Neural progenitor cell (in vitro differentiated cells): ENCODE measurements around the gene SEPTIN1. TPM values are rescaled to one million over a fixed set of nuclear protein-coding genes. Genes with fewer than 3 reads are reported as not detected.

Source experiments
- DNase-seq: peaks from one replicate; pipeline ENCODE4 v3.0.0-alpha.2; 2016; ENCODE audit warnings: low spot score
- H2AFZ ChIP-seq: fragments of 200-600 bp; sonication (generic); replicated peaks from 2 replicates; pipeline ENCODE4 v1.6.1; 2016; ENCODE audit warnings: antibody characterized with exemption
- H3F3A ChIP-seq: fragments of 200-600 bp; sonication (generic); 2 replicates; pipeline ENCODE4 v1.6.1; 2016; ENCODE audit warnings: antibody characterized with exemption, low read depth
- H3K27ac ChIP-seq: fragments of 200-600 bp; sonication (generic); 2 replicates; pipeline ENCODE4 v1.5.1; 2016; ENCODE audit warnings: mild to moderate bottlenecking
- H3K27me3 ChIP-seq: fragments of 200-600 bp; sonication (generic); 2 replicates; pipeline ENCODE4 v1.6.1; 2016; ENCODE audit warnings: mild to moderate bottlenecking, moderate library complexity
- H3K36me3 ChIP-seq: fragments of 200-600 bp; sonication (generic); 2 replicates; pipeline ENCODE4 v1.5.1; 2016
- H3K4me1 ChIP-seq: fragments of 200-600 bp; sonication (generic); 2 replicates; pipeline ENCODE4 v1.6.1; 2016; ENCODE audit warnings: mixed run types
- H3K4me2 ChIP-seq: fragments of 200-600 bp; sonication (generic); 2 replicates; pipeline ENCODE4 v1.6.1; 2016
- H3K4me3 ChIP-seq: fragments of 200-600 bp; sonication (generic); 2 replicates; pipeline ENCODE4 v1.5.1; 2016
- H3K79me2 ChIP-seq: fragments of 200-600 bp; sonication (generic); 2 replicates; pipeline ENCODE4 v1.6.1; 2016; ENCODE audit warnings: low read depth
- H3K9ac ChIP-seq: fragments of 200-600 bp; sonication (generic); 2 replicates; pipeline ENCODE4 v1.6.1; 2016
- H3K9me3 ChIP-seq: fragments of 200-600 bp; sonication (generic); 2 replicates; pipeline ENCODE4 v1.5.1; 2016; ENCODE audit warnings: low read depth
- H4K20me1 ChIP-seq: fragments of 200-600 bp; sonication (generic); 2 replicates; pipeline ENCODE4 v1.6.1; 2016; ENCODE audit warnings: low read depth
- H3K27ac Mint-ChIP-seq: 3 replicates; pipeline ENCODE4 v1.8.0; 2021; ENCODE audit warnings: mixed read lengths
- H3K27me3 Mint-ChIP-seq: 2 replicates; pipeline ENCODE4 v1.8.0; 2022; ENCODE audit warnings: low read depth, mild to moderate bottlenecking, inconsistent platforms, moderate library complexity, mixed read lengths; ENCODE audit not compliant: insufficient read depth
- H3K36me3 Mint-ChIP-seq: 3 replicates; pipeline ENCODE4 v1.8.0; 2021; ENCODE audit warnings: mixed read lengths
- H3K4me1 Mint-ChIP-seq: 3 replicates; pipeline ENCODE4 v1.8.0; 2021; ENCODE audit warnings: mixed read lengths
- H3K4me3 Mint-ChIP-seq: 3 replicates; pipeline ENCODE4 v1.8.0; 2021; ENCODE audit warnings: mild to moderate bottlenecking, moderate library complexity, mixed read lengths
- H3K9me3 Mint-ChIP-seq: 3 replicates; pipeline ENCODE4 v1.8.0; 2020; ENCODE audit warnings: mixed read lengths
- CTCF ChIP-seq: fragments of 200-600 bp; sonication (generic); IDR thresholded peaks from 2 replicates; pipeline ENCODE4 v1.5.1; 2017; ENCODE audit warnings: antibody characterized with exemption, mild to moderate bottlenecking
- EZH2 ChIP-seq: fragments of 200-600 bp; sonication (generic); IDR thresholded peaks from 2 replicates; pipeline ENCODE4 v1.6.1; 2017; ENCODE audit warnings: antibody characterized with exemption, mild to moderate bottlenecking, moderate library complexity
- EZH2phosphoT487 ChIP-seq: fragments of 200-600 bp; sonication (generic); IDR thresholded peaks from 2 replicates; pipeline ENCODE4 v1.6.1; 2017; ENCODE audit warnings: antibody characterized with exemption
- total RNA-seq: library from RNA; depleted of rRNA; stranded (reverse); fragments of >200 nt; gene quantifications from 2 replicates; pipeline ENCODE4 v1.2.3, GENCODE V29; 2015; ENCODE audit warnings: low replicate concordance

The SEPTIN1 gene
- total RNA-seq, 1 donor from 2014 or later, result not detected

DNA sequence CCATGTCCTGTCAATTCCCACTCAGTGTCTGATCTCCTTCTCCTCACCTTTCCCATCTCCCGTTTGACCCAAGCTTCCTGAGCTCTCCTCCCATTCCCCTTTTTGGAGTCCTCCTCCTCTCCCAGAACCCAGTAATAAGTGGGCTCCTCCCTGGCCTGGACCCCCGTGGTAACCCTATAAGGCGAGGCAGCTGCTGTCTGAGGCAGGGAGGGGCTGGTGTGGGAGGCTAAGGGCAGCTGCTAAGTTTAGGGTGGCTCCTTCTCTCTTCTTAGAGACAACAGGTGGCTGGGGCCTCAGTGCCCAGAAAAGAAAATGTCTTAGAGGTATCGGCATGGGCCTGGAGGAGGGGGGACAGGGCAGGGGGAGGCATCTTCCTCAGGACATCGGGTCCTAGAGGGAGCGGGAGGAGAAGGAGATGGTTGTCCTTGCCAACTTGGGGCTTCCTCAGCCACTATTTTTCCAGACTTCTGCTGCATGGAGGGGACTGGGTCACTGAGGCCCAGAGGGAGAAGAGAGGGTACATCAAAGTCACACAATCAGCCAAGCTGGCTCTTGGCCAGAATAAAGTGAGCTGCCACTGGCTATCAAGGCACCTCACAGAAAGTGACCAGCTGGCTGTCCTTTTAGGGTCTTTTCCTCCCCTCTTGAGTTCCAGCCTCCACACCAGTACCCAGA is 10.2 kb downstream of the SEPTIN1 start:
- Histone ChIP-seq H3K9ac (no peak overlapping the region), H3K4me1 (peaks cover 31% of the 10 kb centered on the region), H3K36me3 (no peaks in the 10 kb centered on the region), H3K27ac (no peak overlapping the region), H3F3A (peaks cover 22% of the 10 kb centered on the region), H3K4me2 (no peak overlapping the region), H3K4me3 (no peak overlapping the region), H4K20me1 (peaks cover 26% of the 10 kb centered on the region), H3K27me3 (no peaks in the 10 kb centered on the region), H3K9me3 (no peaks in the 10 kb centered on the region), H3K79me2 (peaks cover 27% of the 10 kb centered on the region), H2AFZ (no peak overlapping the region)
- Mint-ChIP-seq H3K27ac (peak overlapping the region; percentile 1), H3K36me3 (peaks cover 3% of the 10 kb centered on the region), H3K27me3 (peaks cover 3% of the 10 kb centered on the region), H3K4me1 (peaks cover 40% of the 10 kb centered on the region), H3K9me3 (no peaks in the 10 kb centered on the region), H3K4me3 (peak overlapping the region; percentile 86)
- DNase-seq, result no peak
- TF ChIP-seq EZH2 (no peak), EZH2phosphoT487 (no peak), CTCF (no peak)

DNA sequence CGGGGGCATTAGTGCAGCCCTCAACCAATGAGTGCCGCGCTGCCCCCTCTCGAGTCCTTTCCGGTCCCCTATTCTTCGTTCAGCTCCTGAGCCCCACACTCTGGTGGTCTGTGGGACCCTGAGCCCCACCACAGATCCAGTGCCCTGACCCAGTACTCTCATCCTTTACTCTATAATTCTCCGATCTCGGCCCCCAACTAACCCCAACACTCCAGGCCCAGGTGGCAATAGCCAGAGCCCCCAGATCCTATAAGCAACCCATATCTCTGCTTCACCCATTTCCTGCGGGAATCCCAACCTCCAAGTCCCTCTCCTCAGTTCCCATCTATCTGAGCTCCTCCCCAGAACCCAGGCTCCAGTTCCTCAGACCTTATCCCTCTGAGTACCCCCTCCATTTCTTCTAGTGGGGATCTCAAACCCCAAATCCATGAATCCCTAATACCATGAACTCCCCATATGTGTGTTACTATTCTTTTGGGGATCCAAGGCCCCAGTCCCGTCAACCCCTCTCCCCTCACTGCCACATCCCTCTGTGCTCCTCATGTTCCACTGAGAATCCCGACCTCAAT is 11.0 kb downstream of the SEPTIN1 start:
- no peaks in the 10 kb centered on the region for H3K27me3 ChIP-seq
- DNase-seq, result no peak
- H3K36me3 ChIP-seq, result no peaks in the 10 kb centered on the region
- Mint-ChIP-seq H3K9me3 (no peaks in the 10 kb centered on the region), H3K36me3 (peaks cover 9% of the 10 kb centered on the region), H3K4me3 (peak overlapping the region; percentile 86), H3K4me1 (peaks cover 44% of the 10 kb centered on the region), H3K27ac (peak overlapping the region; percentile 95), H3K27me3 (peaks cover 3% of the 10 kb centered on the region)
- peaks cover 26% of the 10 kb centered on the region for H3K4me1 ChIP-seq
- H3K9ac ChIP-seq, result no peak overlapping the region
- H3K79me2 ChIP-seq, result peaks cover 35% of the 10 kb centered on the region
- TF ChIP-seq CTCF (peak; percentile 1), EZH2 (no peak)
- no peaks in the 10 kb centered on the region for H3K9me3 ChIP-seq
- H4K20me1 ChIP-seq, result peaks cover 28% of the 10 kb centered on the region
- peak overlapping the region; percentile 74 for H3K27ac ChIP-seq
- peaks cover 15% of the 10 kb centered on the region for H3F3A ChIP-seq
- H2AFZ ChIP-seq, result no peak overlapping the region
- peak overlapping the region; percentile 40 for H3K4me3 ChIP-seq
- peak overlapping the region; percentile 80 for H3K4me2 ChIP-seq

DNA sequence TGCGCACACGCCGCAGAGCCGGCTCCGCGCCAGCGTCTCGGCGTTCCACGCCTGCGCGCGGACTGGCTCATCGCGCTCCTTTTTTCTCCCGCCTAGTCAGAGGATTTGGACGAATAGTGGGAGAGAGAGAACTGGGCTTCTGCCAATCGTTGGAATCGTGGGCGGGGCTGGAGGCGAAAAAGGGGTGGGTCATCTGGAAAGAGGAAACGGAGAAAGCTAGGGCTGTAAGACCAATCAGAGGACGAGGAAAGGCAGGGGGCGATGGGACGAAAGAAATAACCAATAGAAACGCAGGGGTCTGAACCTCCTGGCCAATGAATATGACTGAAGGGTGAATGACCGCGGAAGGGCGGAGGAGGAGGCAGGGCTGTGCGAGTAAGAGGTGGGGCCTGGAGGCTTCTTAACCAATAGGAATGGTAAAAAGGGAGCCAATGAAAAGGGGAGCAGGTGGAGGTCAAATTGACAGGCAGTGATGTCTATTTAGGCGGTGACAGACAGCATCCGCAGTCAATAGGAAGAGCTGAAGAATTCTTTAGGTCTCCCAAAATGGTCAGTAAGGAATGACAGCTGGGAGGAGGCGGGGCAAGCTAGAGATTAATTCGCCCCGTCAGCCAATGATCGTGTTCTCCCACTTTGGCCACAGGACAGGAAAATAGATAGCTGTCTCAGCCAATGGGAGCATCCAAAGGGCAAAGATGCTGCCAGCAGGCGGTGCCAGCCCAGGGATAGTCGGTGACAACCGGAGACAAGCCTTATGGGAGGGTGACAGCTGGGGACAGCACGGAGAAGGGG is 11.7 kb downstream of the SEPTIN1 start, which contains the start of gene TBC1D10B:
Gene TBC1D10B (minus strand): TSS at position 39 of the 792 bp plus-strand sequence. CDS start 311 bp downstream, outside the sequence.
- Histone ChIP-seq H3K4me1 (peaks cover 21% of the 10 kb centered on the region), H3F3A (peaks cover 17% of the 10 kb centered on the region), H3K79me2 (peaks cover 42% of the 10 kb centered on the region), H3K9me3 (no peaks in the 10 kb centered on the region), H3K4me2 (peak within 1 kb of the TSS; percentile 91), H3K27me3 (no peaks in the 10 kb centered on the region), H3K9ac (peak within 1 kb of the TSS; percentile 59), H2AFZ (no peak within 1 kb of the TSS), H3K27ac (peak within 1 kb of the TSS; percentile 74), H4K20me1 (peaks cover 28% of the 10 kb centered on the region), H3K36me3 (no peaks in the 10 kb centered on the region), H3K4me3 (peak within 1 kb of the TSS; percentile 95)
- Mint-ChIP-seq H3K36me3 (peaks cover 10% of the 10 kb centered on the region), H3K27me3 (peaks cover 3% of the 10 kb centered on the region), H3K27ac (peak within 1 kb of the TSS; percentile 95), H3K9me3 (no peaks in the 10 kb centered on the region), H3K4me3 (peak within 1 kb of the TSS; percentile 90), H3K4me1 (peaks cover 46% of the 10 kb centered on the region)
- TF ChIP-seq EZH2 (no peak), CTCF (peak; percentile 23)
- peak; percentile 100 for DNase-seq
